ENCODE data around the gene PRRC2C.

GRCh38 chr1:171521567-171521966 lies 36.2 kb downstream of the PRRC2C start:
- TF ChIP-seq POLR2AphosphoS5 (IDR thresholded peaks at IDR 0.05; ENCODE audit: insufficient read depth in 1 of 2, low read depth in 1 of 2) (no peak), CTCF (IDR thresholded peaks at IDR 0.05) (no peak)

Measured in vagina (tissue), 2 donors.